HG03575 (cell line): Measurements from ENCODE around the gene BEST4.
"Not testable (repeated sequence)": the region's sequence is repeated elsewhere in the genome, so short reads cannot be mapped to it uniquely, and the experiment has no call there.

Source experiments
- ATAC-seq: cut with Tn5 transposase; IDR thresholded peaks from one replicate; pipeline ENCODE4 v1.9.1; 2021; ENCODE audit not compliant: unreplicated experiment, insufficient number of reproducible peaks, low FRiP score; ENCODE audit errors: extremely low read depth

The BEST4 gene

DNA sequence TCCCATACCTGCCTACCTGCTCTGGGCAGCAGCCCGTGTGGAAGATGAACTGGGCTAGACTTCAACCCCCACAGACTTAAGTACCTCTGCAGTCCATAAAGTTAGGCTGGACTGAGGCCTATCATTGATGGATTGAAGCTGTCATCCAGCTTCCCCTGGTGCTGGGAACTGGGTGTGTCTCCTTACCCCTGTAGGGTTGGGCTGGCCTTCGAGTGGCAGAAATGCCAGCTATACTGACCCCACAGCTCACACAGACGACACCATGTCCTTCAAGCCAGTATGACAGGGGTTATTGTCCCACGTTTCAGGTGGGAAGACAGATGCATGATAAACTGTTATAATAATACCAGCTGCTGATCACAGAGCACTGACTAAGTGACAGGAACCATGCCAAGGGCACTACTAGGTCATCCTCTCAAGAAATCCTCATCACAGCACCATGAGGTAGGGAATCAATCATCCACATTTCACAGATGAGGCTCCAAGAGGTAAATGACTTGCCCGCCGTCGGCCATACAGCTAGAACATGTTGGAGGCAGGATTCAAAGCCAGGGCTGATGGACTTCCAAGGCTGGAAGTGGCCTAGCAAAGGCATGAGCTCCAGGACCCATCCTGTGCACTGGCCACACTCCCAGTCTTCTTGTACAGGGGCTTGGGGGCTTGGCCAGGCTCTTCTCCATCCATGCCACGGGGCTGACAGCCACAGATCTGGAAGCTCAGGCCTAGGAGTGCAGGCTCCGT, at the start of gene BEST4:
TSS of gene BEST4 (minus strand) at position 51 of the 741 bp plus-strand sequence. CDS start 465 bp downstream, outside the sequence.
- no peak for ATAC-seq

DNA sequence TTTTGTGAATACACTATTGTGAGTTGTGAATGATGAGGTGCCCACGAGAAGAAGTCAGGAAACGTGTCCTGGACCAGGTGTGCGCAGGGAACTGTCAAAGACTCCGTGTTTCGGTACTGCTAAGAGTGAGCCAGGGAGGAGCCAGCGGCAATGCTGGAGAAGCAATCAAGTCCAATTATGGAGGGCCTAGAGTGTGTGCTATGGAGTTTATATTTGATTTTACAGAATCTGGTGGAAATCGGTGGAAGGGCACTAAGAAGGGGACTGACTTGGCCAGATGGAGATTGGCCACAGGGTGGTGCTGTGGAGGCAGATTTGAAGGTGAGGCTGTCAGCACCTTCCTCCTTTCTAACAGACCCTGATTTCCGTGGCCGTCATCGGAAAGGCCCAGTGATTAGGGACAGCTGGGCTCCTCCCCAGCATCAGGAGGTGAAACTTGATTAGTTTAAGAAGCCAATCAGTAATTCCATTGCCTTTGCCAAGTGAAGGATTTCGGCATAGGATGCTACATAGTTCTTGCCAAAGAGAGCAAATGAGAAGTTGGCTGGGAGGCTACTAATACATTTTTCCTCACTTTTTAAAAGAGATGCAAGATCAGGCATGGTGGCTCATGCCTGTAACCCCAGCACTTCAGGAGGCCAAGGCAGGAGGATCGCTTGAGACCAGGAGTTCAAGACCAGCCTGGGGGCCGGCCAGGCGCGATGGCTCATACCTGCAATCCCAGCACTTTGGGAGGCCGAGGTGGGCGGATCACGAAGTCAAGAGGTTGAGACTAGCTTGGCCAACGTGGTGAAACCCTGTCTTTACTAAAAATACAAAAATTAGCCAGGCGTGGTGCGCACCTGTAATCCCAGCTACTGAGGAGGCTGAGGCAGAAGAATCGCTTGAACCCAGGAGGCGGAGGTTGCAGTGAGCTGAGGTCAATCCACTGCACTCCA, 48.0 kb upstream of the BEST4 start:
- ATAC-seq = no peak

DNA sequence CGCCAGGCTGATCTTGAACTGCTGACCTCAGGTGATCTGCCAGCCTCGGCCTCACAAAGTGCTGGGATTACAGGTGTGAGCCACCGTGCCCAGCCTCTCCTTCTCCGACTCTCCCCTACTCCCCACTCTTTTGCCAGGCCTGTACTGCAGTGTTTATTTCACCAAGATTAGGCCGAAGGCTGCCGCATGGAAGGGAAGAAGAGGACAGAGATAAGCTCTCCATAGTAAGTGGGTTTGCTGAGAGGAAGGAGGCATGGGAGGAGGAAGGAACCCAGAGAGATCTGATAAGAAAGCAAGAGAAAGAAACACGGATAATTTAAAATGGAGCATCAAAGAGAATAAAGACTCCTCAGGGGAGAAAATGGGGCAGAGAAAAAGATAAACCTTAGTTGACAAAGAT, 46.4 kb upstream of the BEST4 start:
- no peak for ATAC-seq

DNA sequence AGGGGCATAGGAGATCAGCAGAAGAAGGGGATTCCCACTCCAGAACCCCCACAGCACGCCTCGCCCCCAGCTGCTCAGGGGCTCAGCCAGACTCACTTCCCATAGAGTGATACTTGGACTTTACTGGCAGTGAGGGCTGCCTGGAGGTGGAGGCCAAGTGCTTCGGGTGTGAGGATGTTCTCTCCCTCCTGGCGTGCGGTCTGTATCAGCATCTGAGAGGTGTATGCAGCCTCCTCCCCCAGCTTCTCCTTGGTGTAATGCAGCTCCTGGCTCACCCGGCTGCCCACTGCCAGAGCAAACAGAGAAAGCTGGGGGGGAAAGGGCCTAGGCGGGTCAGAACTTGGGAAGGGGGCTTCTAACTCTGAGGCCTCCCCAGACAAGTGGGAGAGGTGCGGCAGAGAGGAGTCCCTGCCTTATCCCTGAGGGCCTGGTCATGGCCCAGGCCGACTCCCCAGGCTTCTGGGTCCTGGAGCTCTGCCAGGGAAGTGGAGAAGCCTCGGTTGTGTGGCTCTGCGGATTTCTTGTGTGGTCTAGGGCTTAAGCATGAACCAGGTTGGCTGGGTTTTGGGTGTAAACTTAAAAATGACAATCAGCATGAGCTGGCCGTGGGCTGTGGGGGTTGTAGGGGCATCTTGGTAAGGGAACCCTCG, 44.2 kb upstream of the BEST4 start:
- ATAC-seq = no peak

- no peak for ATAC-seq
These were observed 43.5 kb upstream of the BEST4 start for GRCh38 chr1:44831516-44831915.

DNA sequence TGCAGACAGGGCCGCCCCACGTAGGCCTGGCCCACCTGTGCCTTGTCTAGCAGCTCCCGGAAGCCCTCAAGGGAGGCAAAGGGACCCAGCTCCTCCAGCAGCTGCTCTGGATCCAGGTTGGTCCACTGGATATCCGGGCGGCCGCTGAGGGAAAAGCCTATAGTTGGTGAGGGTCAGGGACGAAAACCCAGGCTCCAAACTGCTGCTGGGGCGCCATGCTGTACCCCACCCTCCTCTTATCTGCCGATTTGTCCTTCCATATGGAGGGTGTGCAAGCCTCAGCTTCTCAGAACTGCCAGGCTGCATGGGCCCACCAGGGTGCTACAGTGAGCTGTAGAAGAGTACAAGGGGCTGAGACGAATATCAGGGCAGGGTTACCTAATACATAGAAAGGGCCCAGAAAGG, 42.9 kb upstream of the BEST4 start:
- ATAC-seq = no peak

GRCh38 chr1:44829506-44830384, 41.8 kb upstream of the BEST4 start:
- no peak for ATAC-seq

DNA sequence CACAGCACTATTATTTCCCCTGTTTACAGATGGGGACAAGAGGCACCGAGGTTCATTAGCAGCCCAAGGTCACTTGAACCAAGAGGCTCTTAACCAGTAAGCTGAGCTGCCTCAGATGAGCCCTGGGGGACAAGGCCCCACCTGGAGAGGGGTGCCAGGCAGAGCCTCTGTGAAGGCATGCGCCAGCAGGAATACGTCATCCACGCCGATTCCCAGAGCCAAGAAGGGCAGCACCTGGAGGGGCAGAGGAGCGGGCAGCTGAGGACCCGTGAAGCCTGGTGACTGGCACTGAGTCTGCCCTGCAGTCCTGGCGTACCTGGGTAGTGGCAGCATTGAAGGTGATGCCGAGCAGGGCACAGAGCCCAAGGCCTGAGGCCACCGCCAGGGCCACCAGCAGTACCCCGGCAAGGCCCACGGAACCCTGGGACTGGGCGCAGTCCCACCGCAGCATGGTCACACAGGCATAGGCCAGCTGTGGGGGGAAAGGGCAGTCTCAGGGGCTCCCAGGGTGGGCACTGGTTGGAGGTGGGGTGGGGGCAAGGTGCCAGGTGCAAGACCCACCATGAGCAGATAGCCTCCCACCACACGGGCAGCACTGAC, 41.0 kb upstream of the BEST4 start:
- no peak for ATAC-seq

DNA sequence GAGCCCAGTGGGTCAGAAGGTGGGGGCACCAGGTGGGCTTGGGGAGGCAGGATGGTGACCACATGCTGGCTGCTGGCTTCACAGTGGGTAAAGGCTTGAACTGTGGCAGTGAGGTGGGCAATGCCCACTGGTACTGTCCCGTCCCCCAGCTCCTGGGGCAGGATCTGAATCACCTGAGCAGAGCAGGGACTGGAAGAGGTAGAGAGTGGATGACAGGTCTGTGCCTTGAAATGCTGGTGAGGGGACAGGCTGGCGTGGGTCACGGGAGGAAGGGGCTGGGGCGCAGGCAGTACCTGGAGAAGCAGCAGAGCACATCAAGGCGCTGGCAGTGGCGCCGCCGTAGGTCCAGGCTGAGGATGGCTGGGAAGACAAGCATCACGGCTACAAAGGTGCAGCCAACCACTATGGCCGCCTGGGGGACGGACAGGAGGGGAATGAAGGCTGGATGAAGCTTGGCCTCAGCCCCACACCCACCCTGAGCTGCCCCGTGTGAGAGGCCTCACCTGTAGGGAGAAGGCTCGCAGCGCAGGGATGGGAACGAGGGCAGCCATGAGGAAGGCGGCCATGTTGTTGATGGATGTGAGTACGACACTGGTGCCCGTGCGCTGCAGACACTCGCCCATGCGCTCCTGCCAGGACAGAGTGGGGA, 40.2 kb upstream of the BEST4 start:
- no peak for ATAC-seq

GRCh38 chr1:44827197-44828002, 39.4 kb upstream of the BEST4 start:
- ATAC-seq = no peak

GRCh38 chr1:44826375-44827196, 38.6 kb upstream of the BEST4 start:
- ATAC-seq = no peak

GRCh38 chr1:44824392-44824791, 36.4 kb upstream of the BEST4 start:
- not testable (repeated sequence) for ATAC-seq

DNA sequence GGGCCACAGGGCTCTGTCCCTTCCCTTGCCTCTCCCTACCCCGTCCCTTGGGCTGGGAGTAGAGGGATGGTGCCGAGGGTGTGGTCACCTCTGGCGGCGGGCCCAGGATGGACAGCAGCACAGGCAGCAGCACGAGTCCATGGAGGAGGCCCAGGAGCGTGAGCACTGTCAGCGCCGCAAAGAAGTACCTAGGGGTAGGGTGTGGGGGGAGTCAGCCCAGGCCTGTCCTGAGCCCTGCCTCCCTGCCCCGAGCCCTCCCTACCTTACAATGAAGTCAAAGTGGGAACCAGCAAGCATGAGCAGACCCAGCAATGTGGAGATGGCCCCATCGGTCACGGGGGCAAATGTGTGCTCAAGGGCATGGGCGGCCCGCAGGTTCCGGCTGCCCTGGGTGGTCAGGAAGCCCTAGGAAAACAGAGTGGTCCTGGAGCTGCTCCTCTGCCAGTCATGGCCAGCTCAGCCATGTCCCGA, 35.0 kb upstream of the BEST4 start:
- ATAC-seq = no peak

GRCh38 chr1:44822131-44822701, 34.2 kb upstream of the BEST4 start:
- no peak for ATAC-seq

- no peak for ATAC-seq
These were observed 33.3 kb upstream of the BEST4 start for GRCh38 chr1:44821240-44821715.
